ENCODE results near the gene SPIRE1.

GRCh38 chr18:12647773-12648172 is 10.1 kb downstream of the SPIRE1 start:
- TF ChIP-seq CTCF (IDR thresholded peaks at IDR 0.05) = no peak
- TF ChIP-seq POLR2A (IDR thresholded peaks at IDR 0.05) = no peak

All from esophagus squamous epithelium (tissue), 4 donors.